ENCODE measurements around the gene LAMA2.

LAMA2 gene

GRCh38 chr6:129364037-129364436, 481.1 kb downstream of the LAMA2 start:
- no peak for DNase-seq (ENCODE audit: low spot score)

GRCh38 chr6:129364767-129365166, 481.8 kb downstream of the LAMA2 start:
- no peak for DNase-seq (ENCODE audit: low spot score)

- DNase-seq (ENCODE audit: low spot score), result no peak
Observed at GRCh38 chr6:129368076-129368475, 485.1 kb downstream of the LAMA2 start.

- DNase-seq (ENCODE audit: low spot score), result no peak
Observed at GRCh38 chr6:129368970-129369369, 486.0 kb downstream of the LAMA2 start.

- no peak for DNase-seq (ENCODE audit: low spot score)
Observed at GRCh38 chr6:129369737-129370136, 486.8 kb downstream of the LAMA2 start.

GRCh38 chr6:129370268-129370916, 487.5 kb downstream of the LAMA2 start:
- DNase-seq (ENCODE audit: low spot score), result peak; percentile 60

GRCh38 chr6:129381885-129382284, 498.9 kb downstream of the LAMA2 start:
- DNase-seq (ENCODE audit: low spot score), result no peak

- no peak for DNase-seq (ENCODE audit: low spot score)
Observed at GRCh38 chr6:129382916-129383315, 500.0 kb downstream of the LAMA2 start.

- no peak for DNase-seq (ENCODE audit: low spot score)
Observed at GRCh38 chr6:129385117-129385516, 502.2 kb downstream of the LAMA2 start.

- no peak for DNase-seq (ENCODE audit: low spot score)
Observed at GRCh38 chr6:129390900-129391299, 508.0 kb downstream of the LAMA2 start.

GRCh38 chr6:129393654-129394053, 510.7 kb downstream of the LAMA2 start:
- DNase-seq (ENCODE audit: low spot score), result no peak

GRCh38 chr6:129398764-129399163, 515.8 kb downstream of the LAMA2 start:
- DNase-seq (ENCODE audit: low spot score), result no peak

GRCh38 chr6:129402244-129402643, 519.3 kb downstream of the LAMA2 start:
- DNase-seq (ENCODE audit: low spot score), result no peak

GRCh38 chr6:129411092-129411491, 528.2 kb downstream of the LAMA2 start:
- no peak for DNase-seq (ENCODE audit: low spot score)

- no peak for DNase-seq (ENCODE audit: low spot score)
Observed at GRCh38 chr6:129416337-129416990, 533.5 kb downstream of the LAMA2 start.

- DNase-seq (ENCODE audit: low spot score), result no peak
Observed at GRCh38 chr6:129417416-129418086, 534.6 kb downstream of the LAMA2 start.

- no peak for DNase-seq (ENCODE audit: low spot score)
Observed at GRCh38 chr6:129419324-129419723, 536.4 kb downstream of the LAMA2 start.

- DNase-seq (ENCODE audit: low spot score), result no peak
Observed at GRCh38 chr6:129426343-129426742, 543.4 kb downstream of the LAMA2 start.

GRCh38 chr6:129429956-129430355, 547.0 kb downstream of the LAMA2 start:
- DNase-seq (ENCODE audit: low spot score), result no peak

GRCh38 chr6:129432738-129433137, 549.8 kb downstream of the LAMA2 start:
- DNase-seq (ENCODE audit: low spot score), result no peak

- DNase-seq (ENCODE audit: low spot score), result no peak
Observed at GRCh38 chr6:129434091-129434490, 551.2 kb downstream of the LAMA2 start.

GRCh38 chr6:129440691-129441090, 557.8 kb downstream of the LAMA2 start:
- DNase-seq (ENCODE audit: low spot score), result no peak

- DNase-seq (ENCODE audit: low spot score), result no peak
Observed at GRCh38 chr6:129444683-129445082, 561.7 kb downstream of the LAMA2 start.
